Measurements from ENCODE around the gene RHD. TPM values are rescaled to one million over a fixed set of nuclear protein-coding genes. Genes with fewer than 3 reads are reported as not detected.
"Not testable (repeated sequence)": the region's sequence is repeated elsewhere in the genome, so short reads cannot be mapped to it uniquely, and the experiment has no call there.

Gene RHD
- total RNA-seq, 1 experiment from 2014 or later = 1.3 TPM

GRCh38 chr1:25236261-25236660, 36.0 kb upstream of the RHD start:
- 0 out of 7 replicates have a peak overlapping the region, but pooled peaks of 1 of the 3 experiments have one; percentile 44 for H3K27ac Mint-ChIP-seq
- H4K8ac ChIP-seq (replicated peaks; ENCODE audit: insufficient read length, low read depth, low read length); H3K4ac ChIP-seq (ENCODE audit: low read depth, low read length); H3K4me1 ChIP-seq (ENCODE audit: insufficient read depth, low read length); H4K91ac ChIP-seq (ENCODE audit: insufficient read length, low read depth, low read length); H4K20me1 ChIP-seq (ENCODE audit: control insufficient read depth, insufficient read depth, insufficient read length); H3K79me2 ChIP-seq (ENCODE audit: insufficient read depth, low read length); H3K56ac ChIP-seq (ENCODE audit: insufficient read length, low read depth, low read length); H3K27me3 Mint-ChIP-seq (ENCODE audit: low read depth); H2BK12ac ChIP-seq (ENCODE audit: insufficient read length, low read depth, low read length); H2BK120ac ChIP-seq (ENCODE audit: low read depth, low read length, poor library complexity, severe bottlenecking); H3K27me3 ChIP-seq (ENCODE audit: insufficient read depth, low read length); H3K9me3 ChIP-seq (ENCODE audit: control insufficient read depth, low read depth, low read length); H3K18ac ChIP-seq (ENCODE audit: insufficient read length, low read depth, low read length); H3K23ac ChIP-seq (ENCODE audit: insufficient read length, low read depth, low read length); H3K79me1 ChIP-seq (ENCODE audit: insufficient read depth, low read depth, low read length, poor library complexity, severe bottlenecking); H3K4me3 Mint-ChIP-seq; H2AFZ ChIP-seq (ENCODE audit: low read length); H3K4me2 ChIP-seq (ENCODE audit: insufficient read depth, insufficient read length, low read length); H4K5ac ChIP-seq (ENCODE audit: insufficient read length, low read depth, low read length); H3K14ac ChIP-seq (ENCODE audit: insufficient read depth, low read length); DNase-seq; H3K9ac ChIP-seq (ENCODE audit: extremely low read depth, insufficient read length, low read length); H3T11ph ChIP-seq (ENCODE audit: low read length); H2BK5ac ChIP-seq (ENCODE audit: insufficient read length, low read length); H3K27ac ChIP-seq (ENCODE audit: insufficient read length, low read depth, low read length); H2AK5ac ChIP-seq (ENCODE audit: insufficient read length, low read length); H2BK15ac ChIP-seq (ENCODE audit: low read depth, low read length); H3K9me3 Mint-ChIP-seq; H2BK20ac ChIP-seq (ENCODE audit: low read depth, low read length, poor library complexity, severe bottlenecking): not testable (repeated sequence)
- H3K36me3 Mint-ChIP-seq (ENCODE audit: insufficient read depth in 1 of 3, low read depth in 3 of 3) = peaks cover 3 to 24% (median 22%) of the 10 kb centered on the region in 3 experiments; a peak in 6 of 7 replicates
- H3K23me2 ChIP-seq (ENCODE audit: insufficient read length, low read depth, low read length, poor library complexity, severe bottlenecking) = peaks cover 10% of the 10 kb centered on the region
- no CpG with 5 or more reads among the region's 7 CpGs for WGBS (ENCODE audit: extremely low coverage, insufficient read length, low lambda C conversion rate)
- H3K4me1 Mint-ChIP-seq = peaks cover 25 to 28% of the 10 kb centered on the region in 2 experiments
